IMR-90 (cell line): ENCODE results near the gene MS4A12.

Experiments
- BHLHE40 ChIP-seq: fragments of 150-350 bp; IDR thresholded peaks from 2 replicates; pipeline ENCODE4 v1.6.1; 2016; ENCODE audit warnings: mild to moderate bottlenecking, low read depth, low read length
- CTCF ChIP-seq: conservative IDR thresholded peaks from 2 replicates; pipeline ENCODE4 v1.5.1; 2012; ENCODE audit warnings: mild to moderate bottlenecking, low read depth, low read length, improper control_type of control experiment
- ELK1 ChIP-seq: fragments of 150-350 bp; IDR thresholded peaks from 2 replicates; pipeline ENCODE4 v1.6.1; 2016; ENCODE audit warnings: low read depth, mild to moderate bottlenecking, low read length, moderate library complexity, borderline replicate concordance
- MXI1 ChIP-seq: IDR thresholded peaks from 2 replicates; pipeline ENCODE4 v1.6.1; 2012; ENCODE audit warnings: low read depth, mild to moderate bottlenecking, low read length, moderate library complexity, borderline replicate concordance
- POLR2A ChIP-seq: IDR thresholded peaks from 2 replicates; pipeline ENCODE4 v1.6.1; 2012; ENCODE audit warnings: mild to moderate bottlenecking, low read depth, low read length
- RAD21 ChIP-seq: IDR thresholded peaks from 2 replicates; pipeline ENCODE4 v1.6.1; 2012; ENCODE audit warnings: low read length, improper control_type of control experiment
- RCOR1 ChIP-seq: IDR thresholded peaks from 2 replicates; pipeline ENCODE4 v1.6.1; 2012; ENCODE audit warnings: mild to moderate bottlenecking, low read length, improper control_type of control experiment; ENCODE audit not compliant: insufficient replicate concordance
- RFX5 ChIP-seq: IDR thresholded peaks from 2 replicates; pipeline ENCODE4 v1.8.0; 2012; ENCODE audit warnings: low read depth, mild to moderate bottlenecking, low read length, moderate library complexity

GRCh38 chr11:60530454-60531100 lies 38.0 kb downstream of the MS4A12 start:
- TF ChIP-seq CTCF (no peak), RFX5 (no peak), POLR2A (no peak), ELK1 (no peak), MXI1 (no peak), RAD21 (no peak), RCOR1 (no peak), BHLHE40 (no peak)
